Endothelial cell of coronary artery (primary cell): ENCODE measurements around the gene PDXP. TPM values are rescaled to one million over a fixed set of nuclear protein-coding genes. Genes with fewer than 3 reads are reported as not detected.

Experiments used
- total RNA-seq: library from RNA; depleted of rRNA; stranded (reverse); fragments of >200 nt; gene quantifications from 2 replicates; pipeline ENCODE4 v1.2.3, GENCODE V29; 2014

The PDXP gene, protein sequence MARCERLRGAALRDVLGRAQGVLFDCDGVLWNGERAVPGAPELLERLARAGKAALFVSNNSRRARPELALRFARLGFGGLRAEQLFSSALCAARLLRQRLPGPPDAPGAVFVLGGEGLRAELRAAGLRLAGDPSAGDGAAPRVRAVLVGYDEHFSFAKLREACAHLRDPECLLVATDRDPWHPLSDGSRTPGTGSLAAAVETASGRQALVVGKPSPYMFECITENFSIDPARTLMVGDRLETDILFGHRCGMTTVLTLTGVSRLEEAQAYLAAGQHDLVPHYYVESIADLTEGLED
- 7.2 and 7.4 TPM in 2 replicates for total RNA-seq

GRCh38 chr22:37658133-37659065, at the start of gene PDXP:
Gene PDXP (plus strand): TSS chr22:37658723. CDS start chr22:37658783, 60 bp downstream.

GRCh38 chr22:37639070-37639760, 19.3 kb upstream of the PDXP start, which contains the start of gene SH3BP1:
Gene SH3BP1 (plus strand): TSS chr22:37639669. CDS start chr22:37639788, 119 bp downstream.

GRCh38 chr22:37674951-37675929, 16.7 kb downstream of the PDXP start, which contains the start of gene LGALS1:
Gene LGALS1 (plus strand): TSS chr22:37675636. CDS start chr22:37675703, 67 bp downstream.

DNA sequence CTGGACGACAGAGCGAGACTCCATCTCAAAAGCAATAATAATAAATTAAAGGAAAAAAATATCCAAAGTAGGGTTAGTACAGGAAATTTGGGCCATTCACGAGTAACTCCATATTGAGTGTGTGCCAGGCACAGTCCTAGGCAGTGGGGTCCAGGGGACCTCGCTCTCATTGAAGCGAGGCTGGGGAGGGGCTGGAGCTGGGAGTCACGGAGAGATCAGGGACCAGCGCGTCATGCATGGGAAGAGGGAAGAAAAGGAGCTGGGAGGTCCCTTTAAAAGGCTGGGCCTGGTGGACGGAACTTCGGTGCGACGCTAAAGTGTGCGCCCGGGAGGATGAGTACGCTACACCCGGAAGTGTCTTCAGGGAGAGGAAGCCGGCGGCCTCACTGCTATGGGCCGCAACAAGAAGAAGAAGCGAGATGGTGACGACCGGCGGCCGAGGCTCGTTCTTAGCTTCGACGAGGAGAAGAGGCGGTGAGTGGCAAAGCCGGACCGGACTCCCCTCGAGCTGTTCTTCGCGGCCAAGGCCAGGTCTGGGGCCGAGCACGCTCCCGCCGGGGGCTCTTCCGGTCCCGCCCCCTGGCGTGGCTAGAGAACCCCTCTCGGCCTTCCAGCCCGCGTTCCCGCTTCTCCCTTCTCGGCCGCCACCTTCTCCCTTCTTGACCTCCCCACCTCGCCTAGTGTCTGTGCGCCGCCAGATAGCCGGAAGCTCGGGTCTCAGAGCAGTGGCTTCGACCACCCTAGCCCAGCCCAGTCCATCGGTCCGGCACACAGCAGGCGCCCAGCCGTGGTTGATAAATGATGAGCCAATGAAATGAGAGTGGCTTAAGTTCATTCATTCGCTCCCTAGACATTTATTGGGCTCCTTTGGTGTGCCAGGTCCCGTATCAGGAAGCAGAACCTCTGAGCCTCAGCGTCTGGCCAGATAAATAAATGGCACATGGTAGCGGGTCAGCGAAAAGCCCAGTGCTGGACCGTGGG, 27.8 kb downstream of the PDXP start, which contains the start of gene NOL12:
Gene NOL12, plus strand, starts transcription at position 342 of the 981 bp plus-strand sequence. Its CDS starts 50 bp downstream, at position 392.

GRCh38 chr22:37696657-37697537, 38.4 kb downstream of the PDXP start, which contains the start of gene TRIOBP:
Gene TRIOBP (plus strand): TSS chr22:37697048. CDS start chr22:37701366, 4,318 bp downstream.

Other genes starting within 250 kb of the PDXP start
- gene ELFN2, start 231.2 kb upstream of the PDXP start, total RNA-seq, result 0.09 and 0.47 TPM in 2 replicates
- gene MFNG, start 172.3 kb upstream of the PDXP start, total RNA-seq, result 73.4 and 104 TPM in 2 replicates
- gene CARD10, start 139.3 kb upstream of the PDXP start, total RNA-seq, result 39.0 and 52.6 TPM in 2 replicates
- 16.5 and 23.1 TPM in 2 replicates for gene CDC42EP1, start 98.2 kb upstream of the PDXP start, total RNA-seq
- gene LGALS2, start 78.6 kb upstream of the PDXP start, total RNA-seq, result not detected in 2 replicates
- gene GGA1, start 49.9 kb upstream of the PDXP start, total RNA-seq, result 29.3 and 44.0 TPM in 2 replicates
- 0.54 and 2.5 TPM in 2 replicates for gene SH3BP1, start 19.1 kb upstream of the PDXP start, total RNA-seq
- gene LGALS1, start 16.9 kb downstream of the PDXP start, total RNA-seq, result 7,806 and 8,155 TPM in 2 replicates
- gene NOL12, start 27.6 kb downstream of the PDXP start, total RNA-seq, result 26.7 and 37.4 TPM in 2 replicates
- gene TRIOBP, start 38.3 kb downstream of the PDXP start, total RNA-seq, result 82.5 and 105 TPM in 2 replicates
- gene GCAT, start 149.2 kb downstream of the PDXP start, total RNA-seq, result 18.5 and 31.3 TPM in 2 replicates
- not detected in 2 replicates for gene GALR3, start 164.7 kb downstream of the PDXP start, total RNA-seq
- gene ANKRD54, start 185.6 kb downstream of the PDXP start, total RNA-seq, result 22.9 and 31.6 TPM in 2 replicates
- 340 and 346 TPM in 2 replicates for gene EIF3L, start 190.7 kb downstream of the PDXP start, total RNA-seq
- 25.3 and 35.6 TPM in 2 replicates for gene MICALL1, start 247.6 kb downstream of the PDXP start, total RNA-seq